ENCODE measurements around the gene COL4A1. TPM values are rescaled to one million over a fixed set of nuclear protein-coding genes. Genes with fewer than 3 reads are reported as not detected.

Gene COL4A1
- total and polyA plus RNA-seq, 2 of the 13 experiments (the other 11 are each of a cell fraction or from before 2014, with no cell fraction given), result not detected

DNA sequence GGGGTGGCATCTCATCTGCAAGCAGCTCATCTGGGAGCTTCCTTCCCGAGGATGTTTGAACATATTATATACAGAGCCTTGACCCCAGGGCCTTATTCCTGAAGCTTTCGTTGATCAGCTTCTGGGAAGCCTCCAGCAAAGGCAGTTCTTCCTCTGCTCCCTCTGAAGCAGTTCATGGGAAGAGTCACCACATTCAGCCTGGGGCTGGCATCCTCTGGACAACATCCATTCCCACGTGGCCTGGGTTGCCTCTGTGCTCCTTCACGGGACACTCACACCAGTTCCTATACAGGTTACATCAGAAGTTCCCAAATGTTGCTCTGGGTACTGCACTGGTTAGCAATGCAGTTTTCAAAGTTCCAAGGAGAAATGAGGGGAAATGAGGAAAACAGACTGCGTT lies 29.7 kb upstream of the COL4A1 start (continued):
- TF ChIP-seq HOXA3 (CRISPR knock-in tag; IDR thresholded peaks at IDR 0.05), result no peak
- TF ChIP-seq SIX4 (CRISPR knock-in tag; IDR thresholded peaks at IDR 0.05), result no peak
- TF ChIP-seq ZNF709 (CRISPR knock-in tag; IDR thresholded peaks at IDR 0.05), result no peak
- no peak for TF ChIP-seq ZNF367 (CRISPR knock-in tag; IDR thresholded peaks at IDR 0.05; ENCODE audit: borderline replicate concordance)
- TF ChIP-seq, protein P1, sequence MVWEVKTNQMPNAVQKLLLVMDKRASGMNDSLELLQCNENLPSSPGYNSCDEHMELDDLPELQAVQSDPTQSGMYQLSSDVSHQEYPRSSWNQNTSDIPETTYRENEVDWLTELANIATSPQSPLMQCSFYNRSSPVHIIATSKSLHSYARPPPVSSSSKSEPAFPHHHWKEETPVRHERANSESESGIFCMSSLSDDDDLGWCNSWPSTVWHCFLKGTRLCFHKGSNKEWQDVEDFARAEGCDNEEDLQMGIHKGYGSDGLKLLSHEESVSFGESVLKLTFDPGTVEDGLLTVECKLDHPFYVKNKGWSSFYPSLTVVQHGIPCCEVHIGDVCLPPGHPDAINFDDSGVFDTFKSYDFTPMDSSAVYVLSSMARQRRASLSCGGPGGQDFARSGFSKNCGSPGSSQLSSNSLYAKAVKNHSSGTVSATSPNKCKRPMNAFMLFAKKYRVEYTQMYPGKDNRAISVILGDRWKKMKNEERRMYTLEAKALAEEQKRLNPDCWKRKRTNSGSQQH (CRISPR knock-in tag; IDR thresholded peaks at IDR 0.05; ENCODE audit: low read depth), result no peak

DNA sequence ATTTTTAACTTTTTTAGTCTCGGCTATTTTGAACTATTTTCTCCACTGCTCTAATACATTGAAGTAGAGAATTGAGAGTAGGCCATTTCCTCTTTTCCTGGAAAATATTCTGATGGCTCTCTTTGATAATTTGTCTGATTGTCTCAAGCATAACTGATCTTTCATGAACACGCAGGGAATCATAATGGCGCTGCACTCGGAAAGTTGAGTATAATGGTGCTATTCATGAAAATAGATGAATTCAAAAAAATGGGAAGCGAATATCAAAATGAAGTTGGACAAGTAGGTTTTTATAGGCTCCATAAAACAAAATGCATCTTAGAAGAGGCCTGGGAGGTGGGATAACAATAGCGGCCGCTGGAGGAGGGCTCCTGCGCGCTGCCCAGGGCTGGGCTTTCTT lies 29.2 kb upstream of the COL4A1 start:
- H3K79me2 ChIP-seq (ENCODE audit: insufficient read depth, low read length), result no peaks in the 10 kb centered on the region
- no peaks in the 10 kb centered on the region for H4K20me1 ChIP-seq (ENCODE audit: insufficient read depth, low read length)
- CTCF ChIA-PET (ENCODE audit: low intra/inter-chr PET ratio, low total read pairs), result no interaction called here
- POLR2A ChIA-PET, result no interaction called here
- no peak overlapping the region for H3K9ac ChIP-seq (ENCODE audit: insufficient read depth, low read depth, low read length)
- FAIRE-seq, result no peak
- H3K27me3 ChIP-seq (ENCODE audit: control insufficient read depth in 1 of 2, insufficient read depth in 2 of 2, low read length in 2 of 2), result peaks cover 3 to 53% of the 10 kb centered on the region in 2 experiments; a peak in 3 of 5 replicates
- no peak overlapping the region for H3K27ac ChIP-seq (ENCODE audit: extremely low read length, insufficient read depth, low read length)
- no peaks in the 10 kb centered on the region for H3K36me3 ChIP-seq (replicated peaks in 1 of 2; ENCODE audit: control insufficient read depth in 1 of 2, insufficient read depth in 2 of 2, low read length in 2 of 2)
- DNase-seq (ENCODE audit: low spot score), result no peak
- WGBS (ENCODE audit: low lambda C conversion rate), result 49% methylated on average over 9 of the region's 9 CpGs
- in situ Hi-C loops (cut with HindIII; ENCODE audit: extremely low pct_ligation_motif_present, low pct_unique_long_range_greater_than_20kb), result no loop called here
- no peaks in the 10 kb centered on the region for H3K4me1 ChIP-seq (ENCODE audit: insufficient read depth, low read length)
- no TSS peak for BruUV-seq (replicated peaks)
- TF ChIP-seq, protein P2, sequence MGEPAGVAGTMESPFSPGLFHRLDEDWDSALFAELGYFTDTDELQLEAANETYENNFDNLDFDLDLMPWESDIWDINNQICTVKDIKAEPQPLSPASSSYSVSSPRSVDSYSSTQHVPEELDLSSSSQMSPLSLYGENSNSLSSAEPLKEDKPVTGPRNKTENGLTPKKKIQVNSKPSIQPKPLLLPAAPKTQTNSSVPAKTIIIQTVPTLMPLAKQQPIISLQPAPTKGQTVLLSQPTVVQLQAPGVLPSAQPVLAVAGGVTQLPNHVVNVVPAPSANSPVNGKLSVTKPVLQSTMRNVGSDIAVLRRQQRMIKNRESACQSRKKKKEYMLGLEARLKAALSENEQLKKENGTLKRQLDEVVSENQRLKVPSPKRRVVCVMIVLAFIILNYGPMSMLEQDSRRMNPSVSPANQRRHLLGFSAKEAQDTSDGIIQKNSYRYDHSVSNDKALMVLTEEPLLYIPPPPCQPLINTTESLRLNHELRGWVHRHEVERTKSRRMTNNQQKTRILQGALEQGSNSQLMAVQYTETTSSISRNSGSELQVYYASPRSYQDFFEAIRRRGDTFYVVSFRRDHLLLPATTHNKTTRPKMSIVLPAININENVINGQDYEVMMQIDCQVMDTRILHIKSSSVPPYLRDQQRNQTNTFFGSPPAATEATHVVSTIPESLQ (CRISPR knock-in tag; conservative IDR thresholded peaks at IDR 0.05), result no peak
- TF ChIP-seq, protein P3, sequence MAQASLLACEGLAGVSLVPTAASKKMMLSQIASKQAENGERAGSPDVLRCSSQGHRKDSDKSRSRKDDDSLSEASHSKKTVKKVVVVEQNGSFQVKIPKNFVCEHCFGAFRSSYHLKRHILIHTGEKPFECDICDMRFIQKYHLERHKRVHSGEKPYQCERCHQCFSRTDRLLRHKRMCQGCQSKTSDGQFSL (CRISPR knock-in tag; IDR thresholded peaks at IDR 0.05), result no peak
- TF ChIP-seq ZNF678 (CRISPR knock-in tag; IDR thresholded peaks at IDR 0.05), result no peak
- no peak for TF ChIP-seq ZNF460 (CRISPR knock-in tag; IDR thresholded peaks at IDR 0.05; ENCODE audit: borderline replicate concordance)
- no peaks in the 10 kb centered on the region for H3K9me3 ChIP-seq (ENCODE audit: low read length)
- ATAC-seq, result no peak
- no peak overlapping the region for H3K4me2 ChIP-seq (ENCODE audit: low read depth, low read length)
- intact Hi-C loops (cut with micrococcal nuclease; ENCODE audit: unreplicated experiment), result no loop called here
- no peak overlapping the region for H2AFZ ChIP-seq (ENCODE audit: low read length)
- no peak overlapping the region for H3K4me3 ChIP-seq (replicated peaks in 1 of 3; ENCODE audit: insufficient read depth in 1 of 3, low read depth in 2 of 3, low read length in 3 of 3)
